ENCODE data around the gene SEMA5A. TPM values are rescaled to one million over a fixed set of nuclear protein-coding genes. Genes with fewer than 3 reads are reported as not detected.

Gene SEMA5A
- total and polyA plus RNA-seq, 7 donors = 0.60 to 4.7 (median 2.8) TPM

DNA sequence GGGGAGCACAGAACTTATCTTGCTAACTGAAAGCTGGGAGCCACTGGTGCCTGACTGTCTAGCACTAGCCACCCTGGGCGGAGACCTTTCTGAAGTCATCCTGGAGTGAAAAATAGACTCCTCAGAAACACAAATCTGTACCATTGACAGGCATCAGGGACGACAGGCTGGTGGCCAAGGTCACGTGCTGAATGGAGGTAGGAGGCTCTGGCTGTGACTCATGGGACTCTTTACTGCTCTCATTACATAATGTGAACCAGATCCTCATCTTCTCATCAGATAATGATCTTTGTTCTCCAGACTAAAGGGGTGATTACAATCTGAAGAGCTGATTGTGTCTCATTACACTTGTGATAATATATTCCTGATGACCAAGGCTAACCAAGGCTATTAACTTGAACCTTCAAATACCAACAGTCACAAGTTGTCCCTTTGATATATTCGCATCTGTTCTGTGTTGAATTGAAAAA lies 91.8 kb downstream of the SEMA5A start:
- H3K4me3 ChIP-seq = no peak overlapping the region
- no peaks in the 10 kb centered on the region for H3K27me3 ChIP-seq
- WGBS, 2 donors = 62 to 78% methylated on average over 4 of the region's 4 CpGs
- H3K9me3 ChIP-seq = no peaks in the 10 kb centered on the region
- no peak overlapping the region for H3K27ac ChIP-seq
- no peaks in the 10 kb centered on the region for H3K4me1 ChIP-seq
- TF ChIP-seq POLR2AphosphoS5 (IDR thresholded peaks at IDR 0.05) (no peak), EP300 (IDR thresholded peaks at IDR 0.05) (no peak), POLR2A (IDR thresholded peaks at IDR 0.05) (no peak)
- TF ChIP-seq, protein P1, sequence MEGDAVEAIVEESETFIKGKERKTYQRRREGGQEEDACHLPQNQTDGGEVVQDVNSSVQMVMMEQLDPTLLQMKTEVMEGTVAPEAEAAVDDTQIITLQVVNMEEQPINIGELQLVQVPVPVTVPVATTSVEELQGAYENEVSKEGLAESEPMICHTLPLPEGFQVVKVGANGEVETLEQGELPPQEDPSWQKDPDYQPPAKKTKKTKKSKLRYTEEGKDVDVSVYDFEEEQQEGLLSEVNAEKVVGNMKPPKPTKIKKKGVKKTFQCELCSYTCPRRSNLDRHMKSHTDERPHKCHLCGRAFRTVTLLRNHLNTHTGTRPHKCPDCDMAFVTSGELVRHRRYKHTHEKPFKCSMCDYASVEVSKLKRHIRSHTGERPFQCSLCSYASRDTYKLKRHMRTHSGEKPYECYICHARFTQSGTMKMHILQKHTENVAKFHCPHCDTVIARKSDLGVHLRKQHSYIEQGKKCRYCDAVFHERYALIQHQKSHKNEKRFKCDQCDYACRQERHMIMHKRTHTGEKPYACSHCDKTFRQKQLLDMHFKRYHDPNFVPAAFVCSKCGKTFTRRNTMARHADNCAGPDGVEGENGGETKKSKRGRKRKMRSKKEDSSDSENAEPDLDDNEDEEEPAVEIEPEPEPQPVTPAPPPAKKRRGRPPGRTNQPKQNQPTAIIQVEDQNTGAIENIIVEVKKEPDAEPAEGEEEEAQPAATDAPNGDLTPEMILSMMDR (IDR thresholded peaks at IDR 0.05) = no peak
- H3K36me3 ChIP-seq = no peaks in the 10 kb centered on the region
- no peak for DNase-seq
- intact Hi-C loops (cut with DNase I) = no loop called here

DNA sequence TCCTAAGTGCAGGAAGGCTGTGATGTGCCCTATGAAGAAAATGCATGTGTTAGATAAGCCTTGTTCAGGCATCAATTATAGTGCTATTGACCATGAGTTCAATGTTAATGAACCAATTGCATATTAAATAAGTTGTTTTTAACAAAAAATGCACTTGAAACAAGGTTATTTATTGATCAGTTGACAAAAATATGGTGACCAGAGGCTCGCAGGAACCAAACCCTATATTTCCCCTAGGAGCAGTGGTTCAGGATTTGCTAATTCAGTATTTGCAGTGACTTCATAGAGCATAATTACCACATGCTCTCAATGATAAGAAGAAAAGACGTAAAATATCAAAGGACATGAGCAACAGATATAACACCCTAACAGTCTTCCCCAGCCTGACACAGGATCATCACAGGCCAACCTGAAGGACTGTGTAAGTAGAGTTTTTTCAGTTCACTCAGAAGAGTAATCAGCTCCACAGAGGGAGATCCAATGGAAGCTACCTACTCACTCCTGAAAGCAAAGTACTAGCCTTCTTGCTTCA lies 92.3 kb downstream of the SEMA5A start:
- 90 to 92% methylated on average over 2 of the region's 2 CpGs for WGBS, 2 donors
- no peak for DNase-seq
- Histone ChIP-seq H3K4me1 (no peaks in the 10 kb centered on the region), H3K4me3 (no peak overlapping the region), H3K27me3 (no peaks in the 10 kb centered on the region), H3K9me3 (no peaks in the 10 kb centered on the region), H3K27ac (no peak overlapping the region), H3K36me3 (no peaks in the 10 kb centered on the region)
- TF ChIP-seq POLR2AphosphoS5 (IDR thresholded peaks at IDR 0.05) (no peak), EP300 (IDR thresholded peaks at IDR 0.05) (no peak), POLR2A (IDR thresholded peaks at IDR 0.05) (no peak)
- TF ChIP-seq, protein P1 (IDR thresholded peaks at IDR 0.05) = no peak
- intact Hi-C loops (cut with DNase I) = no loop called here

DNA sequence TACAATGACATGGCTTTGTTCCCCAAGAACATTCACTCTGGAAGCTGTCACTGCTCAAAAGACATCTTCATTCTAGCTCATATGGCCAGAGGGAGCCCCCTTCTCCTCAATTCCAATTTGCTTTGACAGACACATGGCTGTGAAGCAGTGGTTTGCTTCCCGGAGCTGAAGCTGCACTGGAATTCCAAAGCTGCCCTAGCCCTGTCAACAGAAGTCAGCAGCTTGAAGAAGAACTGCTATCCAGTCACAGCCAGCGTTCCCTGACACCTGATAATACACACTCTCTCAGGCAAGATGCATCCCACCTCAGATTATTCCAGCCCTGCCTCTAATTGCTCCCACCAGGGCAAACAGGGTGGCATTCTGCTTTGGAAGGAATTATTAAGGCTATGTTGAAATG lies 93.7 kb downstream of the SEMA5A start:
- no peak for TF ChIP-seq POLR2A (IDR thresholded peaks at IDR 0.05)
- TF ChIP-seq, protein P1 (IDR thresholded peaks at IDR 0.05) = no peak
- Histone ChIP-seq H3K9me3 (no peaks in the 10 kb centered on the region), H3K27me3 (no peaks in the 10 kb centered on the region), H3K27ac (no peak overlapping the region), H3K4me1 (no peaks in the 10 kb centered on the region), H3K4me3 (no peak overlapping the region), H3K36me3 (no peaks in the 10 kb centered on the region)
- 70 to 90% methylated on average over 2 of the region's 2 CpGs for WGBS, 2 donors
- intact Hi-C loops (cut with DNase I) = no loop called here
- DNase-seq = no peak

DNA sequence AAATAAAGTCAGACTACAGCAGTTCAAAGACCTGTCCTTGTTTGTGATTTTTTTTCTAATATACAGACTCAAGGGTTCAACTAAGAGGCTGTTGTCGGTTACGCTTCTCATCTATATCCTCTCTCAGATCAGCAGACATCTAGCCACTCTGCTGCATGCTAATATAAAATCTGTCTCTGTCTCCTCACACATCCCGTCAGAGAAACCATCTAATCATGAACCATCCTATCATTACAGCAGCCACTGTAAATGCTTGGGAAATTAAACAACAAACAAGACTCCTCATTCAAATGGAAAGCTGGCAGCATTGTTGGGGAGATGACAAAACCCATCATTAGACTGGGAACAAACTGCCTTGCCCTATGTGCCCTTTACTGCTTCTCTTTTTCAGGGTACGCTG lies 94.8 kb downstream of the SEMA5A start:
- H3K4me1 ChIP-seq = no peaks in the 10 kb centered on the region
- WGBS, 2 donors = 91 to 92% methylated on average over 4 of the region's 4 CpGs
- intact Hi-C loops (cut with DNase I) = no loop called here
- H3K4me3 ChIP-seq = no peak overlapping the region
- no peak overlapping the region for H3K27ac ChIP-seq
- H3K36me3 ChIP-seq = no peaks in the 10 kb centered on the region
- H3K9me3 ChIP-seq = no peaks in the 10 kb centered on the region
- no peaks in the 10 kb centered on the region for H3K27me3 ChIP-seq
- DNase-seq = no peak
- TF ChIP-seq POLR2A (IDR thresholded peaks at IDR 0.05) (no peak), POLR2AphosphoS5 (IDR thresholded peaks at IDR 0.05) (no peak), EP300 (IDR thresholded peaks at IDR 0.05) (no peak)
- TF ChIP-seq, protein P1 (IDR thresholded peaks at IDR 0.05) = no peak

DNA sequence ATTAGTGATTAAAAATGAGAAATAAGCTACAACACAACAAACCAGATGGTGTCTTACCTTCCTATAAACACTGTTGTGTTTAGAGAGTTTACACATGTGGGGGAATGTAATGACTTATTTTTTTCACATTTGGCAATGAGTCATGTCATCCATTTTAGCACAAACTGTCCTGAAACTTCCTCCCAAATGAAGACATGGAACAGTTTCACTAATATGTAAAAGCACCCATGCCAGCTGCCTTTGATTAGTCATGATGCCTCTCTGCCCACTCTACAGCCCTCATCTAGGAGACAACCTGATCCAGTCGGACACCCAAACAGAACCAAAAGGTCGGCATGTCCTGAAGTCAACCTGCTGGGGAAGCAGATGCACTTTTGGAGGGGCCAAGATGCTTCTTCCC lies 98.2 kb downstream of the SEMA5A start:
- no peaks in the 10 kb centered on the region for H3K36me3 ChIP-seq
- no peaks in the 10 kb centered on the region for H3K9me3 ChIP-seq
- no peak overlapping the region for H3K4me3 ChIP-seq
- H3K27me3 ChIP-seq = no peaks in the 10 kb centered on the region
- no peak for TF ChIP-seq POLR2AphosphoS5 (IDR thresholded peaks at IDR 0.05)
- TF ChIP-seq EP300 (IDR thresholded peaks at IDR 0.05) = no peak
- TF ChIP-seq POLR2A (IDR thresholded peaks at IDR 0.05) = no peak
- TF ChIP-seq, protein P1 (IDR thresholded peaks at IDR 0.05) = no peak
- no peak for DNase-seq
- no peaks in the 10 kb centered on the region for H3K4me1 ChIP-seq
- H3K27ac ChIP-seq = no peak overlapping the region
- intact Hi-C loops (cut with DNase I) = no loop called here
- 87 to 92% methylated on average over 2 of the region's 2 CpGs for WGBS, 2 donors
